HCT116 (cell line): ENCODE data around the gene GNG12. TPM values are rescaled to one million over a fixed set of nuclear protein-coding genes. Genes with fewer than 3 reads are reported as not detected.

Experiments
- ATAC-seq: fragments of 200-7000 bp; cut with Tn5 transposase; 2 replicates; pipeline ENCODE4 v1.9.1; 2020; ENCODE audit warnings: mild to moderate bottlenecking, moderate library complexity
- BruUV-seq: library from RNA; stranded (reverse); fragments of 400-500 nt; replicated peaks from 2 replicates; lab custom pipeline; 2021; lab: Mats Ljungman, UMichigan
- CTCF ChIA-PET: fragments of 300-600 bp; sonication (Branson Sonifier 250); formaldehyde crosslinking; loops from one replicate; lab custom pipeline; 2021; ENCODE audit warnings: antibody characterized with exemption; lab: Charles Lee
- POLR2A ChIA-PET: fragments of 300-600, 350-600 bp; sonication (Branson Sonifier 250); formaldehyde crosslinking; loops from one replicate; lab custom pipeline; 2021; ENCODE audit warnings: antibody characterized with exemption; lab: Charles Lee
- RAD21 ChIA-PET, 2 experiments: fragments of 300-600 bp; sonication (Branson Sonifier 250); formaldehyde crosslinking; loops; one replicate each; lab custom pipeline; 2023; ENCODE audit warnings: low total read pairs in 2 of 2; ENCODE audit not compliant: uncharacterized antibody in 2 of 2, unreplicated experiment in 2 of 2, low non-redundant PET in 1 of 2; lab: Charles Lee
- DNase-seq: peaks from one replicate; pipeline ENCODE4 v3.0.0-alpha.2; 2010; ENCODE audit warnings: low read depth, low spot score
- H2AFZ ChIP-seq: fragments of 200-600 bp; shearing (Covaris generic), sonication (generic); 2 replicates; pipeline ENCODE4 v1.6.1; 2017; ENCODE audit warnings: low read depth, mixed run types, mixed read lengths, antibody characterized with exemption, low read length; ENCODE audit not compliant: poor library complexity, severe bottlenecking
- H3K27ac ChIP-seq: 2 replicates; pipeline ENCODE4 v1.5.1; 2012; ENCODE audit warnings: low read depth, low read length
- H3K27me3 ChIP-seq: fragments of 200-600 bp; sonication (generic); 2 replicates; pipeline ENCODE4 v1.6.1; 2016; ENCODE audit warnings: mixed run types, low read length, mixed read lengths; ENCODE audit not compliant: insufficient read depth
- H3K36me3 ChIP-seq, 2 experiments: fragments of 200-500 bp in 1 of 2; fragments of 200-600 bp in 1 of 2; sonication (Bioruptor generic) in 1 of 2; sonication (generic) in 1 of 2; 2 replicates each; pipeline versions ENCODE4 v1.5.1 to v1.6.1; 2014 to 2016; ENCODE audit warnings: low read length in 2 of 2, inconsistent platforms in 1 of 2, mixed read lengths in 1 of 2, mixed run types in 1 of 2; ENCODE audit not compliant: insufficient read depth in 2 of 2, control insufficient read depth in 1 of 2
- H3K4me1 ChIP-seq, 2 experiments: fragments of 200-600 bp in 1 of 2; sonication (generic) in 1 of 2; 2 replicates each; pipeline versions ENCODE4 v1.5.1 to v1.6.1; 2012 to 2017; ENCODE audit warnings: low read length in 2 of 2, inconsistent platforms in 1 of 2, mild to moderate bottlenecking in 1 of 2, mixed read lengths in 1 of 2, mixed run types in 1 of 2, moderate library complexity in 1 of 2; ENCODE audit not compliant: insufficient read depth in 2 of 2, control insufficient read depth in 1 of 2
- H3K4me2 ChIP-seq: fragments of 200-600 bp; sonication (generic); 2 replicates; pipeline ENCODE4 v1.6.1; 2017; ENCODE audit warnings: mixed run types, low read length, mixed read lengths
- H3K4me3 ChIP-seq, 2 experiments: fragments of 200-600 bp in 1 of 2; sonication (generic) in 1 of 2; replicated peaks in 1 of 2; 2 replicates each; pipeline ENCODE4 v1.5.1; 2011 to 2016; ENCODE audit warnings: low read length in 2 of 2, control low read depth in 1 of 2, low read depth in 1 of 2, mild to moderate bottlenecking in 1 of 2, mixed read lengths in 1 of 2, mixed run types in 1 of 2
- H3K79me2 ChIP-seq: fragments of 200-600 bp; sonication (generic); 2 replicates; pipeline ENCODE4 v1.6.1; 2017; ENCODE audit warnings: mild to moderate bottlenecking, mixed run types, low read length, moderate library complexity, mixed read lengths; ENCODE audit not compliant: insufficient read depth
- H3K9ac ChIP-seq: fragments of 200-600 bp; sonication (generic); 2 replicates; pipeline ENCODE4 v1.6.1; 2016; ENCODE audit warnings: low read length, mixed read lengths
- H3K9me2 ChIP-seq: fragments of 200-600 bp; sonication (generic), shearing (Covaris generic); 2 replicates; pipeline ENCODE4 v1.6.1; 2017; ENCODE audit warnings: mixed run types, mild to moderate bottlenecking, moderate library complexity; ENCODE audit not compliant: insufficient read depth
- H3K9me3 ChIP-seq, 2 experiments: fragments of 200-500 bp in 1 of 2; fragments of 200-600 bp in 1 of 2; sonication (Bioruptor generic) in 1 of 2; sonication (generic) in 1 of 2; 2 replicates each; pipeline ENCODE4 v1.6.1; 2014 to 2017; ENCODE audit warnings: low read length in 2 of 2, mixed read lengths in 2 of 2, inconsistent platforms in 1 of 2, low read depth in 1 of 2, mild to moderate bottlenecking in 1 of 2, mixed run types in 1 of 2, moderate library complexity in 1 of 2; ENCODE audit not compliant: control insufficient read depth in 1 of 2, insufficient read depth in 1 of 2
- H4K20me1 ChIP-seq: fragments of 200-600 bp; sonication (generic), shearing (Covaris generic); 2 replicates; pipeline ENCODE4 v1.6.1; 2017; ENCODE audit warnings: mixed run types, mild to moderate bottlenecking, moderate library complexity; ENCODE audit not compliant: insufficient read depth
- ATF3 ChIP-seq: IDR thresholded peaks from 2 replicates; pipeline ENCODE4 v1.6.1; 2012
- CBX3 ChIP-seq: IDR thresholded peaks from 2 replicates; pipeline ENCODE4 v1.6.1; 2012; ENCODE audit warnings: low read depth
- CEBPB ChIP-seq: IDR thresholded peaks from 2 replicates; pipeline ENCODE4 v1.6.1; 2012; ENCODE audit warnings: low read depth
- EZH2 ChIP-seq: fragments of 200-600 bp; sonication (generic); IDR thresholded peaks from 2 replicates; pipeline ENCODE4 v1.6.1; 2017; ENCODE audit warnings: antibody characterized with exemption, mixed run types
- FOSL1 ChIP-seq: IDR thresholded peaks from 2 replicates; pipeline ENCODE4 v1.6.1; 2012; ENCODE audit warnings: low read depth
- JUND ChIP-seq: IDR thresholded peaks from 2 replicates; pipeline ENCODE4 v1.6.1; 2012
- MAX ChIP-seq: IDR thresholded peaks from 2 replicates; pipeline ENCODE4 v1.6.1; 2012
- POLR2A ChIP-seq: IDR thresholded peaks from 2 replicates; pipeline ENCODE4 v1.7.0; 2011; ENCODE audit warnings: borderline replicate concordance; ENCODE audit not compliant: insufficient read depth, insufficient read length; ENCODE audit errors: extremely low read depth
- POLR2AphosphoS5 ChIP-seq: IDR thresholded peaks from 2 replicates; pipeline ENCODE4 v1.6.1; 2011; ENCODE audit warnings: mild to moderate bottlenecking, low read depth, low read length, moderate library complexity
- RAD21 ChIP-seq: IDR thresholded peaks from 2 replicates; pipeline ENCODE4 v1.6.1; 2012; ENCODE audit warnings: low read depth, mild to moderate bottlenecking
- SIN3A ChIP-seq: IDR thresholded peaks from 2 replicates; pipeline ENCODE4 v1.6.1; 2012; ENCODE audit warnings: low read depth
- SP1 ChIP-seq: IDR thresholded peaks from 2 replicates; pipeline ENCODE4 v1.6.1; 2012; ENCODE audit warnings: low read depth
- SRF ChIP-seq: IDR thresholded peaks from 2 replicates; pipeline ENCODE4 v1.6.1; 2012; ENCODE audit warnings: low read depth
- YY1 ChIP-seq: IDR thresholded peaks from 2 replicates; pipeline ENCODE4 v1.6.1; 2011; ENCODE audit warnings: low read length, low read depth, moderate library complexity, mild to moderate bottlenecking; ENCODE audit not compliant: insufficient replicate concordance; ENCODE audit errors: extremely low read depth
- ZFX ChIP-seq: fragments of 450-650 bp; IDR thresholded peaks from 2 replicates; pipeline ENCODE4 v1.6.1; 2017
- ZNF274 ChIP-seq: fragments of 200-500 bp; sonication (Bioruptor generic); IDR thresholded peaks from 2 replicates; pipeline ENCODE4 v1.6.1; 2014; ENCODE audit warnings: mild to moderate bottlenecking, low read depth, low read length, inconsistent platforms
- intact Hi-C: fragments of 100-400 bp; cut with micrococcal nuclease; formaldehyde crosslinking; loops from 2 replicates; pipeline ENCODE4 v1.10.0; 2022
- total RNA-seq: library from RNA; stranded (reverse); gene quantifications from one replicate; pipeline ENCODE4 v1.2.1, GENCODE V29; 2021; ENCODE audit not compliant: unreplicated experiment
- TF ChIP-seq, protein P1 (sequence below): IDR thresholded peaks from 2 replicates; pipeline ENCODE4 v1.6.1; 2011; ENCODE audit warnings: mild to moderate bottlenecking, low read length, moderate library complexity; ENCODE audit not compliant: insufficient replicate concordance; ENCODE audit errors: extremely low read depth

GNG12 gene
- total RNA-seq, 1 experiment from 2014 or later: 49.6 TPM

- H3K79me2 ChIP-seq: no peaks in the 10 kb centered on the region
- intact Hi-C loops: no loop called here
- DNase-seq (no peak), ATAC-seq (no peak)
- peak overlapping the region; percentile 43 for H3K4me2 ChIP-seq
- TF ChIP-seq YY1 (no peak), ZFX (no peak), RAD21 (no peak), FOSL1 (peak; percentile 73; the same call in 1 of the 2 replicates), SRF (0 out of 2 replicates have a peak, but pooled peaks have one; percentile 35), CBX3 (peak; percentile 73; the same call in 1 of the 2 replicates), SP1 (peak; percentile 61), CEBPB (peak; percentile 57), MAX (peak; percentile 50; the same call in 1 of the 2 replicates), JUND (peak; percentile 41), SIN3A (peak; percentile 69; the same call in 1 of the 2 replicates)
- RAD21 ChIA-PET: no interaction called here
- POLR2A ChIA-PET: interaction anchor here (0.8 to 1.0 kb wide), 2 partner anchors 9 to 41 kb away, joined by 4 read pairs; partner anchors contain the start of gene GADD45A
- H3K9me2 ChIP-seq: no peaks in the 10 kb centered on the region
- no peaks in the 10 kb centered on the region for H3K36me3 ChIP-seq
- CTCF ChIA-PET: no interaction called here
- H3K9ac ChIP-seq: no peak overlapping the region
- H3K27me3 ChIP-seq: no peaks in the 10 kb centered on the region
- BruUV-seq: no TSS peak
- no peak overlapping the region for H3K4me3 ChIP-seq
- peaks cover 27 to 53% of the 10 kb centered on the region in 2 experiments for H3K4me1 ChIP-seq
- H2AFZ ChIP-seq: no peak overlapping the region
- no peaks in the 10 kb centered on the region for H3K9me3 ChIP-seq
- no peaks in the 10 kb centered on the region for H4K20me1 ChIP-seq
- H3K27ac ChIP-seq: no peak overlapping the region
Measured at GRCh38 chr1:67726224-67726623, 107.0 kb downstream of the GNG12 start.

- Histone ChIP-seq H3K4me2 (peak overlapping the region; percentile 61), H3K4me3 (no peak overlapping the region), H2AFZ (no peak overlapping the region), H3K9ac (no peak overlapping the region), H3K9me2 (no peaks in the 10 kb centered on the region), H4K20me1 (no peaks in the 10 kb centered on the region), H3K36me3 (no peaks in the 10 kb centered on the region), H3K79me2 (no peaks in the 10 kb centered on the region), H3K9me3 (no peaks in the 10 kb centered on the region), H3K27me3 (no peaks in the 10 kb centered on the region), H3K4me1 (peaks cover 30 to 56% of the 10 kb centered on the region in 2 experiments), H3K27ac (no peak overlapping the region)
- ChIA-PET CTCF (interaction anchor here (0.6 kb wide), 1 partner anchor 24 kb away, joined by 3 read pairs; no protein-coding TSS in a partner anchor), RAD21 (no interaction called here), POLR2A (no interaction called here)
- no TSS peak for BruUV-seq
- intact Hi-C loops: no loop called here
- no peak for TF ChIP-seq ZNF274
- TF ChIP-seq SIN3A: 0 out of 2 replicates have a peak, but pooled peaks have one; percentile 23
- TF ChIP-seq MAX: 0 out of 2 replicates have a peak, but pooled peaks have one; percentile 23
- TF ChIP-seq SRF: peak; percentile 82
- peak; percentile 77 for TF ChIP-seq SP1
- TF ChIP-seq POLR2AphosphoS5: peak; percentile 35; the same call in 1 of the 2 replicates
- peak; percentile 31; the same call in 1 of the 2 replicates for TF ChIP-seq FOSL1
- TF ChIP-seq POLR2A: no peak
- TF ChIP-seq, protein P1, sequence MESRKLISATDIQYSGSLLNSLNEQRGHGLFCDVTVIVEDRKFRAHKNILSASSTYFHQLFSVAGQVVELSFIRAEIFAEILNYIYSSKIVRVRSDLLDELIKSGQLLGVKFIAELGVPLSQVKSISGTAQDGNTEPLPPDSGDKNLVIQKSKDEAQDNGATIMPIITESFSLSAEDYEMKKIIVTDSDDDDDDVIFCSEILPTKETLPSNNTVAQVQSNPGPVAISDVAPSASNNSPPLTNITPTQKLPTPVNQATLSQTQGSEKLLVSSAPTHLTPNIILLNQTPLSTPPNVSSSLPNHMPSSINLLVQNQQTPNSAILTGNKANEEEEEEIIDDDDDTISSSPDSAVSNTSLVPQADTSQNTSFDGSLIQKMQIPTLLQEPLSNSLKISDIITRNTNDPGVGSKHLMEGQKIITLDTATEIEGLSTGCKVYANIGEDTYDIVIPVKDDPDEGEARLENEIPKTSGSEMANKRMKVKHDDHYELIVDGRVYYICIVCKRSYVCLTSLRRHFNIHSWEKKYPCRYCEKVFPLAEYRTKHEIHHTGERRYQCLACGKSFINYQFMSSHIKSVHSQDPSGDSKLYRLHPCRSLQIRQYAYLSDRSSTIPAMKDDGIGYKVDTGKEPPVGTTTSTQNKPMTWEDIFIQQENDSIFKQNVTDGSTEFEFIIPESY: no peak
- no peak for TF ChIP-seq ATF3
- no peak for TF ChIP-seq CBX3
- TF ChIP-seq JUND: peak; percentile 61
- peak; percentile 14; the same call in 1 of the 2 replicates for TF ChIP-seq RAD21
- no peak for TF ChIP-seq EZH2
- no peak for DNase-seq
- peak; percentile 67; the same call in 1 of the 2 replicates for ATAC-seq
Measured at GRCh38 chr1:67724928-67725560, 108.2 kb downstream of the GNG12 start.
